Ascending aorta (tissue), 2 donors: ENCODE results near the gene HES5. TPM values are rescaled to one million over a fixed set of nuclear protein-coding genes. Genes with fewer than 3 reads are reported as not detected.

Source experiments
- DNase-seq, 2 donors: peaks; one replicate each; pipeline ENCODE4 v3.0.0-alpha.2; 2019; ENCODE audit warnings: low spot score in 2 of 2
- H3K27ac ChIP-seq, 2 donors: fragments of 200-600 bp; sonication (generic); one replicate each; pipeline ENCODE4 v1.5.1; 2016 to 2017; ENCODE audit warnings: mild to moderate bottlenecking in 1 of 2
- H3K27me3 ChIP-seq: fragments of 200-600 bp; sonication (generic); one replicate; pipeline ENCODE4 v1.5.1; 2017
- H3K36me3 ChIP-seq, 2 donors: fragments of 200-600 bp; sonication (generic); one replicate each; pipeline ENCODE4 v1.5.1; 2016
- H3K4me1 ChIP-seq, 2 donors: fragments of 200-600 bp; sonication (generic); one replicate each; pipeline ENCODE4 v1.5.1; 2016 to 2017; ENCODE audit warnings: mild to moderate bottlenecking in 1 of 2
- H3K4me3 ChIP-seq, 2 donors: fragments of 200-600 bp; sonication (generic); one replicate each; pipeline ENCODE4 v1.5.1; 2016 to 2017; ENCODE audit warnings: mild to moderate bottlenecking in 1 of 2
- H3K9me3 ChIP-seq, 2 donors: fragments of 200-600 bp; sonication (generic); one replicate each; pipeline ENCODE4 v1.5.1; 2016
- CTCF ChIP-seq, 3 experiments: fragments of 200-600 bp in 2 of 3; fragments of 450-650 bp in 1 of 3; sonication (generic) in 2 of 3; IDR thresholded peaks; one replicate each; pipeline ENCODE4 v1.5.1; 2016 to 2019; ENCODE audit warnings: antibody characterized with exemption in 3 of 3, mild to moderate bottlenecking in 1 of 3, moderate library complexity in 1 of 3
- intact Hi-C: fragments of 100-400 bp; cut with DNase I; formaldehyde crosslinking; loops from one replicate; pipeline ENCODE4 v1.15.1; 2023
- total RNA-seq: library from RNA; depleted of rRNA; stranded (reverse); fragments of >200 nt; gene quantifications from one replicate; pipeline ENCODE4 v1.1.0, GENCODE V29; 2016

Gene HES5
- total RNA-seq, 1 donor from 2014 or later, result not detected

GRCh38 chr1:2558420-2558819 lies 28.4 kb upstream of the HES5 start:
- H3K36me3 ChIP-seq, result peaks cover 0 to 10% of the 10 kb centered on the region in 2 donors
- peaks cover 0 to 16% of the 10 kb centered on the region in 2 donors for H3K4me1 ChIP-seq

GRCh38 chr1:2557482-2558400 lies 27.7 kb upstream of the HES5 start:
- intact Hi-C loops, result no loop called here
- peaks cover 0 to 16% of the 10 kb centered on the region in 2 donors for H3K4me1 ChIP-seq
- H3K27ac ChIP-seq, result peak overlapping the region; percentile 69 to 83
- peaks cover 0 to 10% of the 10 kb centered on the region in 2 donors for H3K36me3 ChIP-seq
- no peaks in the 10 kb centered on the region for H3K27me3 ChIP-seq
- DNase-seq, result no peak
- peak overlapping the region; percentile 71 to 72 for H3K4me3 ChIP-seq
- no peak for TF ChIP-seq CTCF (IDR thresholded peaks at IDR 0.05)
- H3K9me3 ChIP-seq, result no peaks in the 10 kb centered on the region

More at GRCh38 chr1:2558420-2558819, 28.4 kb upstream of the HES5 start:
- no peak for DNase-seq
- Histone ChIP-seq H3K4me3 (no peak overlapping the region), H3K27me3 (no peaks in the 10 kb centered on the region), H3K27ac (no peak overlapping the region), H3K9me3 (no peaks in the 10 kb centered on the region)
- intact Hi-C loops, result no loop called here
- TF ChIP-seq CTCF (IDR thresholded peaks at IDR 0.05), result no peak

GRCh38 chr1:2556678-2557481 lies 26.8 kb upstream of the HES5 start:
- Histone ChIP-seq H3K36me3 (peaks cover 0 to 6% of the 10 kb centered on the region in 2 donors), H3K4me3 (peak overlapping the region; percentile 71 to 72), H3K4me1 (peaks cover 0 to 16% of the 10 kb centered on the region in 2 donors), H3K9me3 (no peaks in the 10 kb centered on the region), H3K27me3 (no peaks in the 10 kb centered on the region), H3K27ac (peak overlapping the region; percentile 69 to 83)
- DNase-seq, result peak in 1 of 2 donors; percentile 67
- intact Hi-C loops, result no loop called here
- no peak for TF ChIP-seq CTCF (IDR thresholded peaks at IDR 0.05)

GRCh38 chr1:2556277-2556677 lies 26.2 kb upstream of the HES5 start, which contains the start of gene TNFRSF14:
Gene TNFRSF14, plus strand, starts transcription at chr1:2556371. Its CDS starts 294 bp downstream, at chr1:2556665.
- intact Hi-C loops, result no loop called here
- peak in 1 of 2 donors; percentile 71 for DNase-seq

More at GRCh38 chr1:2556277-2556677, 26.2 kb upstream of the HES5 start, which contains the start of gene TNFRSF14:
- peak within 1 kb of the TSS; percentile 69 to 83 for H3K27ac ChIP-seq
- H3K36me3 ChIP-seq, result peaks cover 0 to 4% of the 10 kb centered on the region in 2 donors
- TF ChIP-seq CTCF (IDR thresholded peaks at IDR 0.05), result peak in 1 of 3 experiments; percentile 4
- H3K27me3 ChIP-seq, result no peaks in the 10 kb centered on the region
- H3K9me3 ChIP-seq, result no peaks in the 10 kb centered on the region
- peak within 1 kb of the TSS; percentile 71 to 72 for H3K4me3 ChIP-seq
- peaks cover 0 to 16% of the 10 kb centered on the region in 2 donors for H3K4me1 ChIP-seq
